ENCODE results near the gene NFATC1. TPM values are rescaled to one million over a fixed set of nuclear protein-coding genes. Genes with fewer than 3 reads are reported as not detected.

NFATC1 gene
- total RNA-seq, 1 donor from 2014 or later, result 50.8 TPM

DNA sequence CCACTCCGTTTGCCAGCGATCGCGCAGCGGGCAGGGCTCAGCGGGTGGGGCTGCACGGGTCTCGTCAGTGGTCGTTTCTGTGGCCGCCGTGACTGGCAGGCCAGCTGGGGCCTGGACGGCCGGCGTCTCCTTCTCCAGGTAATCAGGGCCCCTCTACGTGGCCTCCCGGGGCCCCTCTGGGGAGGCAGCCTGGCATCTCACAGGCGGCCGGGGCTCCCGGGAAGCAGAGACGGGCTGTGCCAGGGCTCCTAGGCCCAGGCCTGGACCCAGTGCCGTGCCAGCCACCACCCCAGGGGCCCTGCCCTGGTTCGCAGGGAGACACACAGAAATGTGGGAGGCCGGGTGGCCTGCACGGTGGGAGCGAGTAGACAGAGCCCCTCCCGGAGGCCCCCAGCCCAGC is 59.5 kb downstream of the NFATC1 start:
- no peak for DNase-seq (ENCODE audit: low spot score)

DNA sequence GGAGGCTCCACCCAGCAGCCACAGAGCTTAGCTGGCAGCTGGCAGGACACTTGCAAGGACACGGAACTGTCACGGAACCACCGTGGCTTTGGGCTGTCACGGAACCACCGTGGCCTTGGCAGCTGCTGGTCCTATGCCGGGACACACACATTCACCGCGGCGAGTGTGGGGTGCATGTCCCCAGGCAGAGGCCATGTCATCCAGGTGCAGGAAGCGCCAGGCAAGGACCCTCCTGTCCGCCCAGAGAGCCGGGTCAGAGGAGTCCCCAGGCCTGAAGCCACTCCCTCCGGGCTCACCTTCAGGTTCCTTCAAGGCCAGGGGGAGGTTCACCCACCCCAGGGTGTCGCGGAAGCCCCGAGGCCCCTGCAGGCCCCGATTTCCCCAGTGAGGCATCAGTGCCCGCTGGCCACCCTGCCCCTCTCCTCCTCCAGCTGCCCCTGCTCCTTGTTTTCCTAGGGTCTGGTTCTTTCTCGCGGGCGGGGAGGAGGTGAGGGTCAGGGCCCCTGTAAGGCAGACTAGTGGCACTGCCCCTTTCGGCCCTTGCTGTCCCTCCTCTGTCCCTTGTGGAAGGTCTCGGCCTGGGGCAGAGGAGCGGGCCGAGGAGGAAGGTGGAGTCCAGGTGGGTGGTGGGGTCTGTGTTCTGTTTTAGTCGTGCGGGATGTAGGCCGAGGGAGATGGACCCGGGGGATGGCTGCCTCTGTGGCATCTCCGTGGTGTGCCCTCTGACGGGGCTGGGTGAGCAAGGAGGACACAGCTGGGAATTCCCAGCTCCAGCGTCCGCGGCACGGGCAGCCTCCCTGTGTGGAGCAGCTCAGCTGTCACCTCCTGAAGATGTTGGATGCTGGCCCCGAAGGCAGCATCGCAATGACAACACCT is 60.6 kb downstream of the NFATC1 start:
- no peak for DNase-seq (ENCODE audit: low spot score)

DNA sequence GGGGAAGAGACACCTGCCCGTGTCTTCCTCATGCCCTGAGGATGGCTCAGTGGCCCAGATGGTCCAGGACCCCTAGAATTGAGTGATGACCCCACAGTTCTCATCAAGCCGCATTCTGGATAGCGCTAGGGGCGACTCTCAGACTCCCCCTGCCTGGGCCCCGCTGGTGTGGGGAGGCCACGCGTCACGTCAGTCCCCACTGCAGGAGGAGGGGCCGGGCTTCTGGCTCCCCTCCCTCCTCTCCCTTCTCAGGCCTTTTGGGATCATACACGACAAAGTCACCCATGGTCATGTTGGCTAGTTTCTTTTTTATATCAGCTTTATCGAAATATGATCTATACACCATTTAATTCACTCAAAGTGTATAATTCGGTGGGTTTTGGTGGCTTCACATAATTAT is 61.5 kb downstream of the NFATC1 start:
- DNase-seq (ENCODE audit: low spot score), result no peak

DNA sequence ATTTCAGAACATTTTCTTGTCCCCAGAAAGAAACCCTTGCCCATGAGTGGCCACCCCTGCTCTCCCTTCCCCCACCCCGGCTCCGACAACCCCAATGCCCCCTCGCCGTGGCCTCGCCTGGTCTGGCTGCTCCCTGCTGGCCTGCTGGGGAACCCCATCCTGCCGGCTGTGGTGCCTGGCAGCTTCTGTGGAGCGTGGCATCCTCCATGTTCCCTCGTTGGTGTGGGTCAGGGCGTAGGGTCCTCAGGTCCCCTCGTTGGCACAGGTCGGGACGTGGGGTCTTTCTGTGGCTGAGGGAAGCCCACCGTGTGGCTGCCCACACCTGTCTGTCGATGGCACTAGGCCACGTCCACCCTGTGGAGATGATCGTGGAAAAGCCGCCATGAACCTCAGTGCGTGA is 61.9 kb downstream of the NFATC1 start:
- DNase-seq (ENCODE audit: low spot score), result no peak

DNA sequence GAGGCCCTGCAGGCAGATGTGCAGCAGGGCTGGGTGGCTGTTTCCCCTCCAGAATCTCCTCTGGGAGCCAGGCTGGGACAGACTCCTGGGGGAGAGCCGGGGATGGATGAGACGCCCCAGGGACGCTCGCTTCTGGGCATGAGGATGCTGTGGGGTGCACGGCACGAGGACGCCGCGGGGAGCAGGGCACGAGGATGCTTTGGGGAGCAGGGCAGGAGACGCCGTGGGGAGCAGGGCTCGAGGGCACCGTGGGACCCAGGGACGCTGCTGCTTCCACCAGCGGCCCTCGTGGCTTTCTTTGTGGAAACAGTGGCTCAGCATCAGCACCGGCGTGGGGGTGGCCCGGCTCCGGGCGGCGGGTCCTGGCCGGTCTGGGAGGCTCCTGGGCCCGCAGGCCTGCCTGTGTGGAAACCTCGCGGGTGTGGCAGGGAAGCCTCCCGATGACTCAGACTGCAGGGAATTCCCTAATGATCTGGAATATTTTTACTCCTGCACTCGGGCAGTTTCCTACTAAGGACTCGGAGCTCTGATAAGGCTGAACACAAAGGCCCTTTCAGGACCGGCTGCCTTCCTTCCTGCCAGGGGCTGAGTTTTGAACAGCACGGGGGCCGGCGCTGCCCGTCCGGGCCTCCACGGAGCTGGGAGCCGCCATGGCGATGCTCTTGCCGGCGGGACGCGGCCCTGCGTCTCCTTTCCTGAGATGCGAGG is 62.6 kb downstream of the NFATC1 start:
- DNase-seq (ENCODE audit: low spot score), result peak; percentile 92

DNA sequence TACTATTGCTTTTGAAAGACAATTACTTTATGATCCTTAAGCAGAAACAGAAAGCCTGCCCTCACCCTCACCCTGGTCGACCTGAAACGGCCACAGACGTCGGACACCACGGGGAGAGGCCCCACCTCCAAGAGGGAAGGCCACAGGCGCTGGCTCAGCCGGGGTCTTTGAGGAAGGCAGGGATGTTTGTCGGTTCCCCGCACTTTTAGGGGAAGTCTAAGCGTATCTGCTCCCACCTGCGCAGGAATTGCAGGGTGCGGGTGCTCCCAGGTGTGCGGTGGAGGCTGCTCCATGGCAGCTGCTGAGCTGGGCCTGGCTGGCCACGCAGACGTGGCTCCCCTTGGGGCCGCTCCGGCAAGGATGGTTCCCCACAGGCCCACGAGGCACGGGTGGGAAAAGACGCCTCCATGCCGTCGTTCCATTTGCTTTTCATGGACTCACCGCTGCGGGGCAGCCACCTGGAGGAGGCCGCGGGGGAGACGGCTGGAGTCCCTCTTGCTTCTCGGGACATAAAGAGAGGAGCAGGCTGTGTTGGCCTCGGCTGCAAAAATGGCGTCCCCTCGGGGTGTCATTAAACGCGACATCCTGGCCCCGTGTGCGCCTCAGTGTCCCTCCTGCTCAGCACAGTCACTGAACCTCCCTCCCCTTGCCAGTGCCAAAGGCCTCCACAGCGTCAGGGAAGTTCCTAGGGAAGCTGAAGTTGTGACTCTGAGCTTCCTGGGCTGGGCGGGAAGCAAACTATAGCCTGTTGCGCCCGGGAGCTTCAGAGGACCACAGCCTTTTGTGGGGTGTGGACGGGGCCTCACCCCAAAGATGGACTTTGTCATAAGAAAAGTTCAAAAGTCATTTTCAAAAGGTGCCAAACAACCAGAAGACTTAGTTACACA is 63.4 kb downstream of the NFATC1 start:
- no peak for DNase-seq (ENCODE audit: low spot score)

DNA sequence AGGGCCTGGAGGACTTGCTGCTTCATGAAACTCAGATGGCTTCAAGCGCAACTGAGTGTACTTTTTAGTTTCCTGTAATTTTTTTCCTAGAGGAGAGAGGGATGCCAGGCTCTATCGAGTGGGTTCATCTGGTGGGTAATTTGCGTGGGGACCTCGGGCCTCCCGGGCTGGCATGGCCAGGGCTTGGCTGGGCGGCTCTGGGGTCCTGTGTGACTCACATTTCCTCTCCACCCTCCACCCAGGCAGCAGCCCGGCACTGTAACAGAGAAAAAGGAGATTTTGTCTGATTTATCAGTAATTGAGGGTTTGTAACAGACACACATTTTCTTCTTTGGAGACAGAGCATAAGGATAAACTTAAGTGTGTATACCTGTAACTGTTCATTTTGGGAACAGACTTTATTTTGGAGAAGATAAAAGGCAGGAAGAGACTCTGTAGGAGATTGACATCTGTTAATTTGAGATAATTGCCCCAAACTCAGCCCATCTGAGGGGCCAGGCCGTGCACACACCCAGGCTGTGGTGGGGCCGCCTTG is 64.3 kb downstream of the NFATC1 start:
- DNase-seq (ENCODE audit: low spot score), result peak; percentile 34

- no peak for DNase-seq (ENCODE audit: low spot score)
Observed at GRCh38 chr18:79460481-79461300, 65.0 kb downstream of the NFATC1 start.

- DNase-seq (ENCODE audit: low spot score), result no peak
Observed at GRCh38 chr18:79461627-79462026, 65.9 kb downstream of the NFATC1 start.

DNA sequence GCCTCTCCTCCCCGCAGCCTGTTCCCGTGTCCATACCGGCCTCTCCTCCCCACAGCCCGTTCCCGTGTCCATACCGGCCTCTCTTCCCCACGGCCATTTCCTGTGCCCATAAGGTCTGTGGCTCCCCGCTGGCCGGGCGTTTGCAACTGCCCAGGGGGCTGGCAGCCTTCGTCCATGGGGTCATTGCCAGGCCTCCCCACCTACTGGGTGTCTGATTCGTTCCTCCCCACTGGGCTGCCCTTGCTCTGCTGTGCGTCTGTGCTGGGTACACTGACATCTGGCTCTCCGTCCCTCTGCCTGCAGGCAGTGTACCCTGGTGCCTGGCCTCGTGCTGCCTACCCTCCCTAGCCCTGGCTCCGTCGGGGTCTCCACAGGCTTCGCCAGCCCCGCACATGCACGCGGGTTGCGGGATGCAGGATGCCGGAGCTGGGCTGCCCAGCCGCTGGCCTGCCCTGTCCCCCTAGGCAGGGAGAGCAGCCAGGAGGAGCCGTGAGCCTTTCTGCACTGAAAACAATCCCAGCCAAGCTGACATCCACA is 67.8 kb downstream of the NFATC1 start:
- no peak for DNase-seq (ENCODE audit: low spot score)

DNA sequence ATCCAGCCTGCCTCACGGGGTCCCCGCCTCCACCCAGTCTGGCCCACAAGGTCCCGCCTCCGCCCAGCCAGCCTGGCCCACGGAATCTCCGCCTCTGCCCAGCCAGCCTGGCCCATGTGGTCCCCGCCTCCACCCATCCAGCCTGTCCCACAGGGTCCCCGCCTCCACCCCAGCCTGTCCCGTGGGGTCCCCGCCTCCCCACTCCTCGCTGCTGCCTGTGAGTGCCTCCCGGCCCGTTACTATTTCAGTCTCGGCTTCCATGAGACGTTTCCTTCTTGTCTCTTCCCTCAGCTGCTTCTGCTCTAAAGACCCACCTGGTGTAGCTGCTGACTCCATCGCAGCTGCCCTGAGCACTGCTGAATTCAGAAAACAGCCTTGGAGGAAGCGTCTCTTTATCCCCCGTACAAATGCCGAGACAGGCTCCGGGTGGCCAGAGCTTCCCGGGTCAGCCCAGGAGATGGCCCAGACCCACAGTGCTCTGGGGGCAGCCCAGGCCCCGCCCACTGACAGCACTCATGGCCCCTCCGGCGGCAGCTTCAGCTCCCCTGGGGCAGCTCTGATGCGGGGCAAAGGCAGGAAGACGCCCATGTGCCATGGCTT is 69.8 kb downstream of the NFATC1 start:
- DNase-seq (ENCODE audit: low spot score), result peak; percentile 77

- no peak for DNase-seq (ENCODE audit: low spot score)
Observed at GRCh38 chr18:79466591-79466990, 70.9 kb downstream of the NFATC1 start.

DNA sequence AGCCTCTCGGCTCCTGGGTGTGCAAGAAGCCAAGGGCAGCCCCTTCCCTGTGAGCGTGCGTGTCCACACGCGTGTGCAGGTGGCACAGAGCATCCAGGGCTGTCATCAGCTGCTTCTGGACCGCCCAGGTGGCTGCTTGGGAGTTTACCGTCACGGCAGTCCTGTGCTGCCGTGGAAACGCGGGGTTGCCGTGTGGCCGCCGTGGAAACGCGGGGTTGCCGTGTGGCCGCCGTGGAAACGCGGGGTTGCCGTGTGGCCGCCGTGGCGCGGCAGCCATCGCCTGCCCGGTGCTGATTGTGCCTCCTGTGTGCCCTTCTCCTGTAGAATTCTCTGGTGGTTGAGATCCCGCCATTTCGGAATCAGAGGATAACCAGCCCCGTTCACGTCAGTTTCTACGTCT is 71.4 kb downstream of the NFATC1 start:
- DNase-seq (ENCODE audit: low spot score), result no peak

DNA sequence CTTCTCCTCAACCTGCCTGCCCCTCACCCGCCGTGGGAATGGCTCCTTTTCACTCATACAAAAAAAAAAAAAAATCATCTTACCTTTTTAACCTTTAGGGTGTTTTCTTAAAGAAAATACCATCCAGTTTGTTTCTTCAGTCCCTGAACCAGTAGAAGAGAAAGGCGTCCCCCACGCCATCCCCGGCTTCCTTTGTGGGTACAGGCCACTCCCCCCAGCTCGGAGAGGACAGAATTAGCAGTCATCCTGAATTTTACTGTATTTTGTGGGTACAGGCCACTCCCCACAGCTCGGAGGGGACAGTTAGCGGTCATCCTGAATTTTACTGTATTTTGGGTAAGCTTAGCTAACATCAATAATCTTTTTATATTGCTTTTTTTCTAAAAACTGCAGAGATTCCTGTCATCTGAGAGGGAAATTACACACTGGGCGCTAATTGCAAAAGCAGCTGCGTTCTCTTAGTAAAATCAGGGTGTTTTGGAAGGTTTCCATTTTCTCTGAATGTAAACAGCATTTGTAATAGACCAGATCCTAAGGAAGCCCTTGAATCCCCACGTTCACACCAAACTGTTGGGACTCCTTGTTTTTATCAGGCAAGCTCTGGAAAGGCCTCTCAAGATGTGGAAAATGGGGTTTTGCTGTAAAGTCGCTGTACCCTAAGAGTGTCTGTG is 72.5 kb downstream of the NFATC1 start:
- DNase-seq (ENCODE audit: low spot score), result no peak

GRCh38 chr18:79469309-79469708 is 73.6 kb downstream of the NFATC1 start:
- DNase-seq (ENCODE audit: low spot score), result no peak

- no peak for DNase-seq (ENCODE audit: low spot score)
Observed at GRCh38 chr18:79469751-79470505, 74.2 kb downstream of the NFATC1 start.

GRCh38 chr18:79470547-79470946 is 74.8 kb downstream of the NFATC1 start:
- no peak for DNase-seq (ENCODE audit: low spot score)

DNA sequence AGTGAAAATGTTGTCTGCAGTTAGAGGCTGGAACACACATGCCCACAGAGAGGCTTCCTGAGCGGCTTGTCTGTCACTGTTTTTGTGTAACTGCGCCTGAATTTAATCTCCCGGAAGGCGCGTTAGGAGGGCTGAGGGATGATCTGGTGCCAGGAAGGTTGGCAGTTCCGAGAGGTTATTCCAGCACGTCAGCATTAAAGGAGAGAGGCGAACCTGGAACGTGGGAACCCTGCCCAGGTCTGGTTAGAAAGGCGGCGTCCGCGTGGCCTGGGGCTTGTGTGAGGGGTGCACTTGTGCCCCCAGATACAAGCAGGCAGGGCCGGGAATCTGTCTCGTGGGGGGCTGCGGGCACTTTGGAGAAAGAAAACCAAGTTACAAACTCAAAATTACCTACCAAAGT is 75.3 kb downstream of the NFATC1 start:
- DNase-seq (ENCODE audit: low spot score), result no peak

- no peak for DNase-seq (ENCODE audit: low spot score)
Observed at GRCh38 chr18:79471597-79471996, 75.9 kb downstream of the NFATC1 start.
